HL-60 (cell line): Measurements from ENCODE around the gene APBB2.

Experiments used
- GABPA ChIP-seq: IDR thresholded peaks from 2 replicates; pipeline ENCODE4 v1.6.1; 2012; ENCODE audit warnings: low read depth
- POLR2AphosphoS5 ChIP-seq: IDR thresholded peaks from 2 replicates; pipeline ENCODE4 v1.6.1; 2012; ENCODE audit warnings: low read depth
- TF ChIP-seq, protein P1 (sequence below): IDR thresholded peaks from one replicate; pipeline ENCODE4 v1.5.1; 2011; ENCODE audit warnings: low read length, control low read depth, inconsistent platforms; ENCODE audit not compliant: insufficient read depth

DNA sequence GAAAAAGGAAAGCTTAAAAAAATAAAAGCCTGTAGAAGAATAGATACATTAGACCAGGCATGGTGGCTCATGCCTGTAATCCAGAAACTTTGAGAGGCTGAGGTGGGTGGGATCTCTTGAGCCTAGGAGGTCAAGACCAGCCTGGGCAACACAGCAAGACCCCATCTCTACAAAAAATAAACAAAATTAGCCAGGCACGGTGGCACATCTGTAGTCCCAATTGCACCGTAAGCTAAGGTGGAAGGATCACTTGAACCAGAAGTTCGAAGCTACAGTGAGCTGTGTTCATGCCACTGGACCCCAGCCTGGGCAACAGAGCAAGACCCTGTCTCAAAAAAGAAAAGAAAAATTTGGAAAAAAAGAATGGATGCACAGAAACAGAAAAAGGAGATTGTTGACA is 149.4 kb downstream of the APBB2 start:
- TF ChIP-seq GABPA, result no peak
- TF ChIP-seq, protein P1, sequence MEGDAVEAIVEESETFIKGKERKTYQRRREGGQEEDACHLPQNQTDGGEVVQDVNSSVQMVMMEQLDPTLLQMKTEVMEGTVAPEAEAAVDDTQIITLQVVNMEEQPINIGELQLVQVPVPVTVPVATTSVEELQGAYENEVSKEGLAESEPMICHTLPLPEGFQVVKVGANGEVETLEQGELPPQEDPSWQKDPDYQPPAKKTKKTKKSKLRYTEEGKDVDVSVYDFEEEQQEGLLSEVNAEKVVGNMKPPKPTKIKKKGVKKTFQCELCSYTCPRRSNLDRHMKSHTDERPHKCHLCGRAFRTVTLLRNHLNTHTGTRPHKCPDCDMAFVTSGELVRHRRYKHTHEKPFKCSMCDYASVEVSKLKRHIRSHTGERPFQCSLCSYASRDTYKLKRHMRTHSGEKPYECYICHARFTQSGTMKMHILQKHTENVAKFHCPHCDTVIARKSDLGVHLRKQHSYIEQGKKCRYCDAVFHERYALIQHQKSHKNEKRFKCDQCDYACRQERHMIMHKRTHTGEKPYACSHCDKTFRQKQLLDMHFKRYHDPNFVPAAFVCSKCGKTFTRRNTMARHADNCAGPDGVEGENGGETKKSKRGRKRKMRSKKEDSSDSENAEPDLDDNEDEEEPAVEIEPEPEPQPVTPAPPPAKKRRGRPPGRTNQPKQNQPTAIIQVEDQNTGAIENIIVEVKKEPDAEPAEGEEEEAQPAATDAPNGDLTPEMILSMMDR, result no peak
- no peak for TF ChIP-seq POLR2AphosphoS5
